B cell (primary cell): ENCODE measurements around the gene AGAP1. TPM values are rescaled to one million over a fixed set of nuclear protein-coding genes. Genes with fewer than 3 reads are reported as not detected.

Source experiments
- ATAC-seq: fragments of 200-7000 bp; cut with Tn5 transposase; one replicate; pipeline ENCODE4 v1.10.0; 2021; ENCODE audit warnings: low read depth, mild to moderate bottlenecking, moderate number of reproducible peaks, moderate library complexity
- CTCF ChIA-PET: fragments of 350-600 bp; sonication (Branson Sonifier 250); formaldehyde crosslinking; loops from one replicate; lab custom pipeline; 2021; ENCODE audit warnings: antibody characterized with exemption, inconsistent platforms; lab: Charles Lee
- POLR2A ChIA-PET: fragments of 350-600 bp; sonication (Branson Sonifier 250); formaldehyde crosslinking; loops from one replicate; lab custom pipeline; 2021; ENCODE audit warnings: antibody characterized with exemption; lab: Charles Lee
- DNase-seq: peaks from one replicate; pipeline ENCODE4 v3.0.0; 2013
- H2AFZ ChIP-seq: 2 replicates; pipeline ENCODE4 v1.6.1; 2012; ENCODE audit warnings: mild to moderate bottlenecking, low read depth, low read length; ENCODE audit not compliant: insufficient read depth, poor library complexity, severe bottlenecking
- H3K27ac ChIP-seq, 2 donors: 1 replicate in 1 of 2; 2 replicates in 1 of 2; pipeline ENCODE4 v1.5.1; 2012 to 2013; ENCODE audit warnings: low read length in 2 of 2, mild to moderate bottlenecking in 2 of 2, moderate library complexity in 1 of 2
- H3K27me3 ChIP-seq, 4 experiments: fragments of 200-600 bp in 1 of 4; sonication (generic) in 1 of 4; replicated peaks in 1 of 4; 1 replicate in 2 of 4; 2 replicates in 2 of 4; pipeline versions ENCODE4 v1.6.1 to v1.7.0; 2013 to 2016; ENCODE audit warnings: low read length in 3 of 4, mild to moderate bottlenecking in 2 of 4, mixed read lengths in 1 of 4, moderate library complexity in 1 of 4; ENCODE audit not compliant: insufficient read depth in 4 of 4, control insufficient read depth in 3 of 4; ENCODE audit errors: control extremely low read depth in 1 of 4
- H3K36me3 ChIP-seq, 2 experiments: replicated peaks in 1 of 2; 1 replicate in 1 of 2; 2 replicates in 1 of 2; pipeline versions ENCODE4 v1.6.1 to v1.7.1; 2013; ENCODE audit warnings: low read length in 1 of 2; ENCODE audit not compliant: insufficient read depth in 2 of 2, control insufficient read depth in 1 of 2; ENCODE audit errors: control extremely low read depth in 1 of 2, extremely low read depth in 1 of 2
- H3K4me1 ChIP-seq, 2 donors: fragments of 200-600 bp in 1 of 2; sonication (generic) in 1 of 2; 1 replicate in 1 of 2; 2 replicates in 1 of 2; pipeline versions ENCODE4 v1.5.1 to v1.6.1; 2013 to 2017; ENCODE audit warnings: low read length in 2 of 2; ENCODE audit not compliant: control insufficient read depth in 2 of 2, insufficient read depth in 2 of 2
- H3K4me2 ChIP-seq: replicated peaks from 2 replicates; pipeline ENCODE3; 2012; ENCODE audit warnings: mild to moderate bottlenecking, low read depth, low read length; ENCODE audit not compliant: poor library complexity, severe bottlenecking
- H3K4me3 ChIP-seq, 5 experiments: fragments of 200-600 bp in 1 of 5; sonication (generic) in 1 of 5; 1 replicate in 3 of 5; 2 replicates in 2 of 5; pipeline versions ENCODE4 v1.5.1 to v1.7.0; 2011 to 2016; ENCODE audit warnings: low read length in 4 of 5, mild to moderate bottlenecking in 4 of 5, low read depth in 2 of 5, control low read depth in 1 of 5, moderate library complexity in 1 of 5; ENCODE audit not compliant: insufficient read depth in 1 of 5; ENCODE audit errors: control extremely low read depth in 1 of 5, extremely low read depth in 1 of 5
- H3K79me2 ChIP-seq: fragments of 200-600 bp; sonication (generic); one replicate; pipeline ENCODE4 v1.6.0; 2016; ENCODE audit warnings: low read length; ENCODE audit not compliant: control insufficient read depth, insufficient read depth
- H3K9ac ChIP-seq: fragments of 200-600 bp; sonication (generic); 2 replicates; pipeline ENCODE4 v1.6.1; 2017; ENCODE audit warnings: mild to moderate bottlenecking, low read length, moderate library complexity
- H3K9me3 ChIP-seq, 3 donors: one replicate each; pipeline versions ENCODE4 v1.6.1 to v1.7.1; 2013; ENCODE audit warnings: low read length in 2 of 3; ENCODE audit not compliant: control insufficient read depth in 2 of 3, insufficient read depth in 1 of 3; ENCODE audit errors: control extremely low read depth in 1 of 3
- H4K20me1 ChIP-seq: 2 replicates; pipeline ENCODE4 v1.6.0; 2012; ENCODE audit warnings: mild to moderate bottlenecking, low read length; ENCODE audit not compliant: insufficient read depth, control insufficient read depth, poor library complexity, severe bottlenecking
- H3K27ac Mint-ChIP-seq: one replicate; pipeline ENCODE4 v1.8.0; 2021; ENCODE audit warnings: mixed read lengths
- H3K27me3 Mint-ChIP-seq: one replicate; pipeline ENCODE4 v1.8.0; 2021; ENCODE audit warnings: mixed read lengths
- H3K4me1 Mint-ChIP-seq: one replicate; pipeline ENCODE4 v1.8.0; 2021; ENCODE audit warnings: mixed read lengths
- H3K4me3 Mint-ChIP-seq: one replicate; pipeline ENCODE4 v1.8.0; 2021; ENCODE audit warnings: mixed read lengths
- H3K9me3 Mint-ChIP-seq: one replicate; pipeline ENCODE4 v1.8.0; 2022; ENCODE audit warnings: mixed read lengths; ENCODE audit not compliant: insufficient read depth
- CTCF ChIP-seq: fragments of 200-600 bp; IDR thresholded peaks from one replicate; pipeline ENCODE4 v1.8.0; 2022; ENCODE audit warnings: antibody characterized with exemption, mild to moderate bottlenecking
- EZH2 ChIP-seq: IDR thresholded peaks from 2 replicates; pipeline ENCODE4 v1.6.1; 2012; ENCODE audit warnings: borderline replicate concordance, low read depth, mild to moderate bottlenecking, moderate library complexity, low read length; ENCODE audit not compliant: insufficient read depth, poor library complexity, severe bottlenecking
- WGBS: methylation state at CpG from one replicate; pipeline ENCODE4 v1.1.5; 2013; ENCODE audit warnings: missing lambda C conversion rate; ENCODE audit not compliant: insufficient coverage; 5-methylcytosine and 5-hydroxymethylcytosine counted together
- intact Hi-C: fragments of 100-400 bp; cut with micrococcal nuclease; formaldehyde crosslinking; loops from one replicate; pipeline ENCODE4 v1.10.0; 2022
- polyA plus RNA-seq: library from polyadenylated mRNA; depleted of rRNA; stranded (reverse); fragments of >200 nt; gene quantifications from 2 replicates; pipeline ENCODE4 v1.2.3, GENCODE V29; 2012
- total RNA-seq, 2 donors: library from RNA; stranded (reverse); fragments of 120-200 nt in 1 of 2; gene quantifications; 1 replicate in 1 of 2; 2 replicates in 1 of 2; pipeline versions ENCODE4 v1.2.3 to v1.2.4, GENCODE V29; 2013 to 2022

The AGAP1 gene
- total and polyA plus RNA-seq, 2 donors (not counting 1 experiment from before 2014, with no cell fraction given): 0.01 TPM; not detected in 1

- H3K4me1 ChIP-seq: no peaks in the 10 kb centered on the region
- peaks cover 5% of the 10 kb centered on the region for H3K9me3 Mint-ChIP-seq
- no peak overlapping the region for H3K4me3 ChIP-seq
- H3K79me2 ChIP-seq: no peaks in the 10 kb centered on the region
- DNase-seq: no peak
- H3K36me3 ChIP-seq: no peaks in the 10 kb centered on the region
- intact Hi-C loops: no loop called here
- H3K4me1 Mint-ChIP-seq: no peaks in the 10 kb centered on the region
- TF ChIP-seq EZH2 (no peak), CTCF (no peak)
- no peaks in the 10 kb centered on the region for H3K27me3 ChIP-seq
- no peak for ATAC-seq
- H3K9me3 ChIP-seq: peaks cover 0 to 26% (median 0%) of the 10 kb centered on the region in 3 donors
- WGBS: 99% methylated on average over 7 of the region's 16 CpGs
- no peak overlapping the region for H3K4me2 ChIP-seq
- no peak overlapping the region for H3K27ac ChIP-seq
- no peak overlapping the region for H3K27ac Mint-ChIP-seq
- H3K9ac ChIP-seq: no peak overlapping the region
- ChIA-PET POLR2A (no interaction called here), CTCF (no interaction called here)
- H3K4me3 Mint-ChIP-seq: no peak overlapping the region
- no peaks in the 10 kb centered on the region for H3K27me3 Mint-ChIP-seq
- no peaks in the 10 kb centered on the region for H4K20me1 ChIP-seq
- H2AFZ ChIP-seq: no peak overlapping the region
Observed at GRCh38 chr2:235934774-235935484, 441.1 kb downstream of the AGAP1 start.

GRCh38 chr2:235935773-235936172, 441.9 kb downstream of the AGAP1 start:
- Mint-ChIP-seq H3K9me3 (peaks cover 6% of the 10 kb centered on the region), H3K27me3 (no peaks in the 10 kb centered on the region), H3K4me1 (no peaks in the 10 kb centered on the region), H3K4me3 (no peak overlapping the region), H3K27ac (no peak overlapping the region)
- Histone ChIP-seq H3K4me1 (no peaks in the 10 kb centered on the region), H2AFZ (no peak overlapping the region), H3K4me3 (no peak overlapping the region), H3K9ac (no peak overlapping the region), H3K4me2 (no peak overlapping the region), H3K9me3 (peaks cover 0 to 23% (median 0%) of the 10 kb centered on the region in 3 donors), H4K20me1 (no peaks in the 10 kb centered on the region), H3K36me3 (no peaks in the 10 kb centered on the region), H3K27ac (no peak overlapping the region), H3K79me2 (no peaks in the 10 kb centered on the region), H3K27me3 (no peaks in the 10 kb centered on the region)
- 76% methylated on average over 12 of the region's 13 CpGs for WGBS
- no peak for DNase-seq
- no peak for TF ChIP-seq EZH2
- no peak for TF ChIP-seq CTCF
- CTCF ChIA-PET: no interaction called here
- intact Hi-C loops: no loop called here
- POLR2A ChIA-PET: no interaction called here
- ATAC-seq: no peak
